Activated CD4-positive, alpha-beta T cell treated with anti-CD3 and anti-CD28 coated beads, Interleukin-2, Interleukin-6, amounts not matched to agents 100 ng/mL and 50 ng/mL, durations not matched to agents 16 hours and 8 hours (primary cell): ENCODE results near the gene VWF.
"Not testable (repeated sequence)": the region's sequence is repeated elsewhere in the genome, so short reads cannot be mapped to it uniquely, and the experiment has no call there.

Experiments
- DNase-seq: peaks from one replicate; pipeline ENCODE4 v3.0.0-alpha.2; 2020

VWF gene

DNA sequence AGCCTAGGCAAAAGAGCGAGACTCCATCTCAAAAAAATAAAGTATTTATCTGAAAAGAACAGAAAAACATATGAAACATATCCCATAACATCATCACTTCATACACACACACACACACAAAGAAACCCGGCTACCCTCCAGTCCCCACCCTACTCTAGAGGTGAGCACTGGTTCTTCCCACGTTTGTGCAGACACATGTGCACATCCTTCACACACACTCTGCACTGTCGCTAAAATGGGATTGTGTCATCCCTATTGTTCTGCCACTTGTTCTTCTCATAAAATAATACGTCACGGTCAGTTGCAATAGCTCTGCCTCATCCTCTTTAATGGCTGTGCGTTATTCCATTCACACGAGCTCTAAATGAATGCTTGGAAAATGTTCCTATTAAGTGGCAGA, 93.5 kb downstream of the VWF start:
- DNase-seq, result no peak

DNA sequence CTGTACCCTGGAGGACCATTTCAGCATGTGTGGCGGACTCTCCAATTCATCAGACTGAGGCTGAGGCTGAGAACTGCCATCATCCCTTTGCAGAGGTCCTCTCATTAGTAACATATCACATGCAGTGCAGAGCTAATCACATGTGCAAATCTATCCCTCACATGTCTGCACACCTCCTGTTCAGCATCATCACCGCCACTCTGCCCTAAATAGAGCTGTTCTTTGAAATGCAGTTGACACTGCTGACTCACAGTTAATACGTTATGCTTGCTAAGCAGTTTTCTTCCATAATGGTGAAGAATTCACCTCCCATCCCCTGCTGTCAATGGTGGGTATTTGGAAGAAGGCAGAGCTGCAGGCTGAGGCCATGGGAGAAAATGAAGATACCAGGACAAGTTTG, 94.4 kb downstream of the VWF start:
- DNase-seq, result no peak

DNA sequence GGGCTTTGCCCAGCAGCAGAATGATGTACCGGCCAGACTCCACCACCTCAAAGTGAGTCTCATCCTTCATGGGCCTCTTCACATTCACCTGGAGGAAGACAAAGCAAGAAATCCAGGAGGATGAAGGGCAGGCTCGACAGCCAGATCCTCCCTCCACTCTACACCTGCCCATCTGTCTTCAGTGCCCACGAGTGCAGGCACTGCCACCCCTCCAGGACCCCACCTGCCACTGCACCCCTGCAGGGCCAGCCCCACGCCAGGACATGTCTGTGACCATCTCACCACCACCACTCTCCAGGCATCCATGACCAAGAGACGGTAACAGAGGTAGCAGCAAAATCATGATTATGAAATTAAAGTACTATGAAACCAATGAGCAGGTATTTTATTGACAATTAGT, 95.1 kb downstream of the VWF start:
- DNase-seq, result no peak

DNA sequence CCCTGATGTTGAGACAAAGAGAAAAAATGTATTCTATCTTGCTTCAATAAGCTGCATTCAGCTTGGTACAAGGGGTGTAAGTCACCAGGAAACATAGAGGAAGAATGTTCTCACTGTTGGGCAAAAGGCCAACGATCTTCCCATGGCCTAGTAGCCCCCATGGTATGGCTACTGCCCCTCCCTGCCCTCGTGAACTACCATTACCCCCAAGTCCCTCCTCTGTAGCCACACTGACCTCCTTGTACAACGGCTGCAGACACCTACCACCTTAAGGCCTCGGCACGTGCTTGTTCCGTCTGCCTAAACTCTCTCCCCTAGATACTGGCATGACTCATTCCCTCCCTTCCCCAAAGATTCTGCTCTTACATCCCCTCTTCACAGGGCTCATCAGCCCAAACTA, 97.5 kb downstream of the VWF start:
- no peak for DNase-seq

DNA sequence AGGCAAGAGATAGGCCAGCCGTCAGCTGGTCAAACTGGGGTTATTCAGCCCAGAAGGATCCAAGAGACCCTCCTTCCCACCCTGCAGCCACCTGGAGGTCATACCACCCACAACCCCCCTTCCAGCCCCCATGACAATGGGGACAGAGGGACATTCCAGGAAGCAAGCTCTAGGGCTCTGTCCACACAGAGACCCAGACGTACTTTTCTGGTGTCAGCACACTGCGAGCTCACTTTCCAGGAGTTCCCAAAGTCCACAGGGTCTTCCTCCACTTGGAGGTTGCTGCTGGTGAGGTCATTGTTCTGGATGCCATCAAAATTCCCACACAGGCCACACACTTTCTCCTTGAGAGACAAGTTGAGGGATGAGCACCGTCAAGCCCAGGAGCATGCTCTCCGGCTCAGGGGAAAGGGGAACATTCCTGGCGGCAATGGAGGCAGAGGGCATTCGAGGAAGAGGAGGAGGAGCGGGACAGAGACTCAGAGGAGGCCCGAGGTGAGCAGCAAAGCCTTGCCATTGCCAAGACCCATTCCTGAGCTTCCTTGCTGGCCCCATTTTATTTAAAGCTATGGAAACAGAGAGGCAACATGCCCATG, 98.7 kb downstream of the VWF start:
- DNase-seq, result not testable (repeated sequence)

DNA sequence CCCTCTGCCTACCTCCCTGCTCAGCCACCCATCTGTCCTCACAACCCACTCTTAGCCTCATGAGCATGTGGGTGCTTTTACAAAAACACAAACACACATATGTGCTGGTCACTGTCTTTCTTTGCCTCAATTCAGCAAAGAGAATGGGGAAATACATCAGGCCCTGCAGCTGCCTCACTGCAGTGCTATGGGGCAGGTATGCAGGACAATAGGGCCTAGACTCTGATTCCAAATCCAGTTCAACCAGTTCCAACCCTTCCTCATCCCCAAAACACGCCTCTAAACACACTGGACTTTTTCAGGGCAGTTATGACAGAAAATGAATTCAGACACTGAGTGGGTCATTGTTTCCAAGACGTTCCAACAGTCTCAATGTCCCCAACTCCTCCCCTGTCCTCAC, 100.4 kb downstream of the VWF start:
- not testable (repeated sequence) for DNase-seq

DNA sequence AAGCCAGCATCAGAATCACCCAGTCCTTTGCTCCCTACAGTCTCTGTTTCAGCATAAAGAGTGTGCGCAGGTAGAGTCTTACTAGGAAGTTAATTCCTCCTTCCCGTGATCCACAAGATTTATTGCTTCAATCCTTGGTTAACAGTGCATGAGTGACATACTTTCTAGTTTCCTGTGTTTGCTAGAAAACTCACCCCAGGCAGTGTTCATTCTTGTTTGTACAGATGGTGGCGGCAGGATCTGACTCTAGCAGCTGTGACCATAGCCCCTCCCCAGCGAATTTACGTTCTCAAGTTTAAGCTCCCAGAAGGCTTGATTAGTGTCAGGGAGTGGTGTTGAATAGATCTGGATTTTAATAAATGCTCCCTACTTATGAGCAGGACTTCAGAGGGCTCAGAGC, 103.5 kb downstream of the VWF start:
- DNase-seq, result no peak

DNA sequence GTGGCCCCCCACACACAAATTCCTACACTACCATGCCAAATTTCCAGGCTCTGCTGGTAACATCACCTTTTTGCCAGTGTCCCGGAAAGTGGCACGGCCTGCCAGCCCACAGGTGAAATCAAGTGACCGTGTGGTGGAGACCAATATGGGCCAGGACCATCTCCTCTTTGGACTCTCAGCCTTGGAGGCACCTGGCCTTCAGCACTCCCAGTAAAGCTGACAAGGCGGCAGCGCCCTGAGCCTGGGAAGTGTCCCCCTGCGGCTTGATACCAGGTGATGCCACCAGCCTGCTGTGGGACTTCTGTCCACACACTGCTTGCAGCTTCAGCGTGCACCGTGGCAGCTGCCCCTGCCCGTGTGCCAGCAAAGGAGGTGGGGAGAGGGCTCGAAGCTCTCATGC, 104.0 kb downstream of the VWF start:
- DNase-seq, result not testable (repeated sequence)

DNA sequence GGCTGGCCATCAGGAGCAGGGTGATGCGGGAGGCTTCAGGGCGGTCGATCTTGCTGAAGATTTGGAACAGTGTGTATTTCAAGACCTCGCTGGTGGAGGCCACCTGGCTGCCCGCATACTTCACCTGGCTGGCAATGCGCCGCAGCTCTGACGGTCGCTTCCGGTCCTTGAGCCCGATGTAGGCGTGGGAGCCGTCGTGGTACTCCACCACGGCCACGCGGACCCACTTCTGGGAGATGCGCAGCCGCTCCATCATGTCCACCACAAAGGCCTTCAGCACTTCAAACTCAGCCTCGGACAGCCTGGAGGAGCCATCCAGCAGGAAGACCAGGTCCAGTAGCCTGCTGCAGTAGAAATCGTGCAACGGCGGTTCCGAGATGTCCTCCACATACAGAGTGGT, 105.2 kb downstream of the VWF start:
- not testable (repeated sequence) for DNase-seq

DNA sequence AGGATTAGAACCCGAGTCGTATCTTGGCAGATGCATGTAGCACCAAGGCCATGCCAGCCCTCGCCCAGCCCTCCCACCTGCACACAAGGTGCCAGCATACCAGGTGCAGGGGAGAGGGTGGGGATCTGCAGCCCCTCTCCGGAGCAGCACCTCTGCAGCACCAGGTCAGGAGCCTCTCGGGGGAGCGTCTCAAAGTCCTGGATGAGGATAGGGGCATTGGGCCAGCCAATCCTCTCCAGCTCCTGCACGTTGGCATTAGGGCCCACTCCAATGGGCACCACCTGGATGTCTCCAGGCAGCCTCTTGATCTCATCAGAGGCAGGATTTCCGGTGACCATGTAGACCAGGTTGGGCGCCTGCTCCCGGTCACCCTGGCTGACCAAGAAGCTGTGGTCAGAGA, 106.2 kb downstream of the VWF start:
- DNase-seq, result no peak

DNA sequence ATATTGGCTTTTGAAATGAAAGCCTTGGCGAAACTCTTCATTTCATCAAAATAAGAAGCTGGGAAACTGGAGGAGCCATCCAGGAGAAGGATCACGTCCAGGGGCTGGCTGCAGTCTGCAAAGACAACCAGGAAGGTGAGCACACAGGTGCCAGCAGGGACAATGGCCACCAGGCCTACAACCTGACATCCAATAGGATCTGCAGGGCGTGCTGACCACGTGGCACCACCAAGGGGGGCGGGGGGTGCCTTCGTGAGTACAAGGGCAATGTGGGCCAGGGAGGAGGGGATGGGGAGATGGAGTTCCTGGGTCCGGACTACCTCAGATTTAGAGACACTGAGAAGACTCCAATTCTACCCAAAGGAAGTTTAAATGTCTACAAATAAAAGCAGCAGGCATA, 107.7 kb downstream of the VWF start:
- no peak for DNase-seq

DNA sequence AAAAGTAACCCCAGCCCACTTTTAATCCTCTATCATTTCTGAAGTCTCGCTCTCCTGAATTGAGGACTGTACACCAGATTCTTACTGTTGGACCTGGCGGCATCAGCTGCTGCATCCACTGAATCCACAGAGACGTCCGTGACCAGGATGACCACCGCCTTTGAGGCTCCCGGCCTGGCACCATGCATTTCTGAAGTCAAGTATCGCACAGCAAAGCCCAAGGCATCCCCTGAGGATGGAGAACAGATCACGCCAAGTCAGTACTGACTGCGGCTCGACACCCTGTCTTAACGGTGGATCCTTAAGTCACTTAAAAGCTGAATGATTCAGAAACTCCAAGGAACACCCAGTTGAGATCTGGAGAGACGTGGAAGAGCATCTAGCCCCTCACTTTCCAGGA, 108.5 kb downstream of the VWF start:
- not testable (repeated sequence) for DNase-seq

DNA sequence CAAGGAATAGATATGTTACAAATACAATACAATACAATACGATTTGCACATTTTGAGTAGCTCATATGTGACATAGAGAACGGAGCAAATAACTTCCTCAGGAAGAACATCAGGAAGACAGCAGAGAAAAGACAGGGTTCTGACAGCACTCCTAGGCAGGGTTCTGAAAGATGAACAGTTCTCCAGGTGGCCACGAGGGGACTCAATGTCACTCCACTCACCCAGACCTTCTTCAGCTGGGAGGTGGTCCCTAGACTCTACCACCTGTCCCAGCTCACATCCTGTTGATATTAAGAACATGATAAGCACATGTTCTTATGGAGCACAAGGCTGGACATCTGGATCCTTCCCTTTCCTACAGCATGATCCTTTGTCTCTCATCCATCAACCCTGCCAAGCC, 109.2 kb downstream of the VWF start:
- not testable (repeated sequence) for DNase-seq

DNA sequence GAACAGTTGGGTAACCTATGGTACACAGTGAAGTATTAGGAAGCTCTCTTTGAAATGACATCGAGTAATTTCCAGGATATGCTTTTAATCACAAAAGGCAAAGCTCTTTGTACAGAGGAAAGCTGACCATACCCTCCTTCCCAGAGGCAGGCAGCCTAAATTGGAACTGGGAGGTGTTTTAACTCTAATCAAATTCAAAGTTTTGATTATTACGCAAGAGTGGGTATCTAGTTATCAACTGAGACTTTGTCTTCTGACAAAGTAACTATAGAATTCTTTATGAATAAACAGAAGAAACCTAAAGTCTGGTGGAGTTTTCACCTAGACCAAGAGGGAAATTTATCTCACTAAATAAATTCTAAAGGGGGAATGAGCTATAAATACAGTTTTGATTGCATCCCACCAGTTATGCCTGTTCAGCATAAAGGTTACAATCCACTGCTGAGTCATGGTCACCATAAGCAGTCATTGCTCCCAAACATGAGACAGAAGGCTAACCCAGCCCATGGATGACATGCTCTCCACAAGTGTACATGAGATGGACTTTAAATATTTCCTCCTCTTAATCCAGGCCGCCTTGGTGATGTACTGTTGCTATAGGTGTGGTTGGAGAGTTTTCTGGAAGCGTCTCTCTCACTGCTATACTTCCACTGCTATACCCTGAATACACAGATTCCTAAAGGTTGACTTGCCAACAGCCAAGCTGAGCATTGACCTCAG, 113.7 kb downstream of the VWF start:
- DNase-seq, result not testable (repeated sequence)

DNA sequence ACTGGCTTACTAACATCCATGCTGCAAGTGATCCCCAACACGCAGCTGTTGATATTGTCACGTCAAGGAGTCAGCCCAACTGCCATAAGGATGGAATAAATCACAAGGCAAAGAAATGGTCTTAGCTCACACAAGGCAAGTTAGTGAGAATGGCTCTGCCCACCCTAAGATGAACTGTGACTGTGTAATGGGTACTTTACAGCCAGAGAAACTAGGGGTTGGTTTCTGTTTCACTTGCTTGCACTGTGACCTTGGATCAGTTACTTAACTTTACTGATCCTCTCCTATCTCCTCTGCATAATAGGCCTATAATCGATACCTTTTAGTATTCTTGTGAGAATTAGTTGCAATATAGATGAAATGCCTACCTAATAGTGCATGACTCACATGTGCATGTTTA, 127.2 kb downstream of the VWF start:
- no peak for DNase-seq

DNA sequence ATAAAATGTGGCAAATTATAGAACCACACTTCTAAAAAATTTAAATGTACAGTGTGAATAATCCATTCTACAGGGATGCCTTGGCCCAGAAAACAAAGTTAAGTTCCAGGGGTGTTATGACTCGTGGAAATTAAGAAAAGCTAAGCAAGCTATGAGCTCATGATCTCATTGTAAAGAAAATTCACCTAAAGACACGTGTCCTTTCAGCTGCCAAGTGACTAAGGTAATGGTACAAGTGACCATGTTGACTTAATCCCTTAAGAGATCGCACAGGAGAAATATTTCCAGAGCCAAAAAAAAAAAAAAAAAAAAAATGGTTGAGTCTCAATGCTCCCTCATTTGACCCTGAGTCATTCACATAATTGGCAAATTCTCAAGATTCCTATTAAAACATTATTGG, 128.0 kb downstream of the VWF start:
- DNase-seq, result no peak

DNA sequence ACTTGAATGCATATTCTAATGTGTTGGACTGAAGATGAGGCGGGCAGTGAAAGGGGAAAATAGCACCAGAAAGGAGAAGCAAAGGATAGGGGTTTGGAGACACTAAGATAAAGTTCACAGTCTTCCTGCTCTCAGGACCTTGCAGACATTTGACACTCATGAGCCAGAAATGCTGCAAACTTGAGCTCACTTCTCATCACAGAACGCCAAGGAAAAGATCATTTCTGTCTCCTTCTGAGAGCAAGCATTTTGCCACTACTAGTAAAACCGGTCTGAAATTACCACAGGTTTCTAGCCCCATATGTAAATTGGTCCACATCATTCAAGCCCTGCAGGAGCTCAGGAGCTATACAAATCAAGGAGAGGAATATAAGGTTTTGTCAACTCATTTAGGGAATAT, 134.8 kb downstream of the VWF start:
- DNase-seq, result no peak

DNA sequence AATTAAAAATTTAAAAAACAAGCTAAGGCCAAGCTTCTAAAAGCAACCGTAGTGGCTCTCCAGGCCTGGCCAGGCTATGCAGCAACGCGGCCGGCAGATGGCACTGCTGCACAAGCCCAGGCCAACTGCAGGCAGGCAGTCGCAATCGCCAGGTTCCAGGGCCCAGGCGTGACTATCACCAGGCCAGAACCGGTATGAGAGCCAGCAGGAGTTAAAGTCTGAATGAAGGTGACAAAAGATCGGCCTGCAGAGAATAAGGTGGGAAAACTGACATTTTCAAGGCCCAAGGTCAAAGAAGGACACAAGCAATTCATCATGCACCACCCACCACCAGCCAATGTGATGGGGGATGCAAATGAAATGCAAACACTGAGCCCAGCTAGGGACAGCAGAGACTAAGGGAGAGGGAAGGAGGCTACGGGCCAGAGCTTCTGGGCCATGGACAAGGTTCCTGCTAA, 135.8 kb downstream of the VWF start:
- peak; percentile 75 for DNase-seq

DNA sequence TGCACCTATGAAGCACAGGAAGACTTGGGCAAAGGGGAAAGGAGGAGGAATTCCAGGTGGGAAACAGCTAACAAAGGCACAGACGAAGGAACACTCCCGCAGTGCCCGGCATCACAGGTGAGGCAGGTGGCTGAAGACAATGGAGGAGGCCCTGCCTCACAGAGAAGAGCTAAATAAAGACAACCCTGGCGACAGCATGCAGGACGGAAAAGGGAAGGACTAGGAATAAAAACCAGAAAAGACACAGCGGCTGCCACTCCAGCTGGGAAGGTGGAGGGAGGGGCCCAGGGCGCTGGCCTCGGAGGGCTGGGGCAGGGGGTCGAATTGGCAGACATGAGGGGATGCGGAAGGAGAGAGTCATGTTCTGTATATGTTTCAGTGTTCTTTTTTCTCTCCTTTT, 136.4 kb downstream of the VWF start:
- no peak for DNase-seq

DNA sequence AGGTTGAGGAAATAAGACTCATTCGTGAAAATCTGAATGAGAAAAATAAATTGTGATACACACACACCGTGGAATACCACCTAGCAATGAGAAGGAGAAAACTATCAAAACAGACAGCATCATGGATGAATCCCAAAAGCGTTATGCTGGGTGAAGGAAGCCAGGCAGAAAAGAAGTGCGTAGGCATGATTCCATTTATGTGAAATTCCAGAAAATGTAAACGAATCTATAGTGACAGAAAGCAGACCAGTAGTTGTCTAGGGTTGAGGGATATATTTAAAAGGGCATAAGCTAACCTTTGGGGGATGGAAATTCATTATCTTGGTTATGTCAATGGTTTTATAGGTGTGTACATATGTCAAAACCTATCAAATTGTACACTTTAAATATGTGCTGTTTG, 136.9 kb downstream of the VWF start:
- no peak for DNase-seq

DNA sequence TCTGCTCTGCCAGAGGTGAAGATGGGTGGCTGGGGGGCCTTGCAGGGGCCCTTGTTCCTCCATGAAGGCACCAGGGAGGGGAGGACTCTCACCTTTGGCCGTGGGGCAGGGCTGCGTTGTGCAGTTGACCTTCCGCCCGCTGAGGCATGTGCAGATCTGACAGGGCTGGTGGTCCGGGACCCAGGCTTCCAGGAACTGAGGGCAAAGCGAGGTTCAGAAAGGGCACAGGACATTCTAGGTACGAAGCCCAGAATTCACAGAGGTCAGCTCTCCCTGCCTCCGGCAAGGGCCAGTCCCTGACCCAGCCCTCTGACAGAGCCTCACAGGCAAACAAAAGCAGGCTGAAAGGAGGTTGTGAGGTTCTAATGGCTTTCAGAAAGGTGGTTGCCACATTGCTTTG, 139.0 kb downstream of the VWF start:
- no peak for DNase-seq

DNA sequence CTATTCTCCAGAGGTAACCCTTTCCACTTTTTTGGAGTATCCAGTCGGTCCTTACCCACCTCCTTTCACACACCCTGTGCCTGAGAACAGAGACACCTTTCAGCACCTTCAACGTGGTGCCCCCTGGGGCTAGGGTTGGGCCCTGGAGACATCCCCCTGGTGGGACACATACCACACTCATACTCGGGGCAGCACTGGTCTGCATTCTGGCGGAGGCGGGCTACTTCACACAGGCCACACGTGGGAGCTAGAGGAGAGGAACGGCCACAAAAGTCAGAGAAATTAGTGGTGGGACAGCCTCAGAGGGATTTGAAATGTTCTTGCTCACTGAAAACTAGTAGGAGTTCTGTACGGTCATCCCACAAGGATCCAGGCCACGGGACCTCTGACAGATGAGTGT, 139.6 kb downstream of the VWF start:
- no peak for DNase-seq

DNA sequence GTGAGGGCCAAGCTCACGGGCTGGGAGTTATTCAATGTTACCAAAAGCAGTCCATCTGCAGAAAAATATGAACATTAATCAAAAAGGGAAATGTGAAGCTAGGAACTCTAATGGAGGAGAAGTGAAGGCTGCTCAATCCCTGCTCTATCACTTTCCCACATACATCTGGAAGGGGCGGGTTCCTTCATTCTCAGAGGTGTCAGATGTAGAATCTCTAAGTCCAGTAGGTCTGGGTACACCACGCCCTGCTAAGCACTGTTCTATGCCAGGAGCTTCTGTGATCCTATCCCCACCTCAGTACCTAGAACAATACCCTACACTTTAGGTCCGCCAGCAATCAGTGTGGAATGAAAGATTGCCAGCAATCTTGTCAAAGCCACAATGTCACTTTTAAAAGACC, 142.4 kb downstream of the VWF start:
- DNase-seq, result no peak

DNA sequence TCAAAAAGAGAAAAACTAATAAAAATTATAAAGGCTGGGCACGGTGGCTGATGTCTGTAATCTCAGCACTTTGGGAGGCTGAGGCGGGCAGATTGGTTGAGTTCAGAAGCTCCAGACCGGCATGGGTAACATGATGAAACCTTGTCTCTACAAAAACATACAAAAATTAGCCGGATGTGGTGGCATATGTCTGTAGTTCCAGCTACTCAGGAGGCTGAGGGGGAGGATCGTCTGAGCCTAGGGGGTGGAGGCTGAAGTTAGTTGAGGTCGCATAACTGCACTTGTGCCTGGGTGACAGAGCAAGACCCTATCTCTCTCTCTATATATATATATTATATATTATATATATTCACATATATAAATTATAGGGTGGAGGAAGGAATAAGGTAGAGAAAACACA, 146.9 kb downstream of the VWF start:
- no peak for DNase-seq

DNA sequence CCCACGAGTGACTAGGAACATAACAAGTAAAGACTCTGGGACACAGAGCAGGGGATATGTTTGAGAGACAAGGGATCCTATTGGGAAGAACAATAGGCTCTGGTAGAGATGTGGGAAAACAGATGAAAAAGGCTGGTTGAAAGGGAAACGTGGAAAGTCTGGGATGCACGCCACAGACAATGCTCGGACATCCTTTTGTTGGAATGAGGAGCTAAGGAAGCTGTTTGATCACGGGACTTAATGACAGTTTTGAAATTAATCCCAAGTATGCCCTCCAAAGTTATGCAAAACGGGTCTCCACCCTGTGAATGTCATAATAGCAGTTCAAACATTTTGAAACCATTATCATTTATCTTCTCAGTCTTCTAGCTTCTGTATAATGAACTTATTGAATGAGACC, 147.8 kb downstream of the VWF start:
- DNase-seq, result no peak
